ENCODE data around the gene AHCYL2. TPM values are rescaled to one million over a fixed set of nuclear protein-coding genes. Genes with fewer than 3 reads are reported as not detected.

AHCYL2 gene
- total and polyA plus RNA-seq, 9 donors = 8.7 to 25.8 (median 17.2) TPM

DNA sequence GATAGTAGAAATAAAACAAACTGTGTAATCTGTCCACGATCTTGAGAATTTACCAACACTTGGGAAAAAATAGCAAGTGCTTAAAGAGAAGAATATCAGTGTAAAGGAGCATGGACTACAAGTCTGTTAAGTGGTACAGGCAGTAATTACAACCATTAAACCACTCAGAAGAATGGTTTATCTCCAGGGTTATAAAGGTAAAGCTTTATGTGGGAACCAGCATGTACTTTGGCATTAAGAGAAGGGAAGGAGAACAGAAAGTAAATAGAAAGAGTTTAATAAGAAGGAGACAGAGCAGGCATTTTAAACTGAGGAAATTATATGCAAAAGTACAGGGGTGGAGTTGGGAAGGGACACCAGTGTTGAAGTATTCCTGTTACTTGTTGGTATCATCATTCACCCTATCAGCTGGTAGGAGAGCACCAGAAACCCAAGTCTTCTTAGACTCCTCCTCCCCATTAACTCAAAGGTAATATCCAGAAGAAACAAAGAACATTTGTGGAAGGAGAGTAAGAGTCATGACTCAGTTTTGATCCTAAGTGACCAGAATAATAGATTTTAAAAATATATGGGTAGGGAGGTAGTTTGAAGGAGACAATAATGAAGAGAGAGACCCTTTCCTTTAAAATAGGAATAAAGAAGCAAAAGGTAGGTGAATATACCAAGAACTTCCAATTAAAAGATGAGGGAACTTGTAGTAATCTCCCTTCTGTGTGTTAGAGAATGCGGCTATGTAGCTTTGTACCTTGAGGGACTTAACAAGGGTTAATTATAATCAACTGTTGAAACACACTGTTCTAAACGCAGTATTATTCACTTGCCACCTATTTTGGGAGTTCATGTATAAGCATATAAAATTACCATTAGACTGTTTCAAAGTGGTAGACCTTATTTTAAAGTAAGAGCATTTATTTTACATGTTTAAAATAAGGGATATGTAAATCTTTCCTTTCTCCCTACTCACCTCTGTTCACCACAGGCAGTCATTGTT is 117.3 kb downstream of the AHCYL2 start:
- H3K4me1 ChIP-seq (ENCODE audit: insufficient read depth) = no peaks in the 10 kb centered on the region
- 51 to 56% (median 51%) methylated on average over 3 of the region's 3 CpGs for WGBS, 3 donors
- intact Hi-C loops (cut with DNase I) = no loop called here
- H3K27ac ChIP-seq = no peak overlapping the region
- no peak overlapping the region for H3K4me3 ChIP-seq
- H3K27me3 ChIP-seq = no peaks in the 10 kb centered on the region
- no peaks in the 10 kb centered on the region for H3K9me3 ChIP-seq
- TF ChIP-seq POLR2A (IDR thresholded peaks at IDR 0.05) = no peak
- TF ChIP-seq EP300 (IDR thresholded peaks at IDR 0.05) = no peak
- TF ChIP-seq, protein P1, sequence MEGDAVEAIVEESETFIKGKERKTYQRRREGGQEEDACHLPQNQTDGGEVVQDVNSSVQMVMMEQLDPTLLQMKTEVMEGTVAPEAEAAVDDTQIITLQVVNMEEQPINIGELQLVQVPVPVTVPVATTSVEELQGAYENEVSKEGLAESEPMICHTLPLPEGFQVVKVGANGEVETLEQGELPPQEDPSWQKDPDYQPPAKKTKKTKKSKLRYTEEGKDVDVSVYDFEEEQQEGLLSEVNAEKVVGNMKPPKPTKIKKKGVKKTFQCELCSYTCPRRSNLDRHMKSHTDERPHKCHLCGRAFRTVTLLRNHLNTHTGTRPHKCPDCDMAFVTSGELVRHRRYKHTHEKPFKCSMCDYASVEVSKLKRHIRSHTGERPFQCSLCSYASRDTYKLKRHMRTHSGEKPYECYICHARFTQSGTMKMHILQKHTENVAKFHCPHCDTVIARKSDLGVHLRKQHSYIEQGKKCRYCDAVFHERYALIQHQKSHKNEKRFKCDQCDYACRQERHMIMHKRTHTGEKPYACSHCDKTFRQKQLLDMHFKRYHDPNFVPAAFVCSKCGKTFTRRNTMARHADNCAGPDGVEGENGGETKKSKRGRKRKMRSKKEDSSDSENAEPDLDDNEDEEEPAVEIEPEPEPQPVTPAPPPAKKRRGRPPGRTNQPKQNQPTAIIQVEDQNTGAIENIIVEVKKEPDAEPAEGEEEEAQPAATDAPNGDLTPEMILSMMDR (IDR thresholded peaks at IDR 0.05) = no peak
- DNase-seq = no peak
- H3K36me3 ChIP-seq = no peaks in the 10 kb centered on the region

DNA sequence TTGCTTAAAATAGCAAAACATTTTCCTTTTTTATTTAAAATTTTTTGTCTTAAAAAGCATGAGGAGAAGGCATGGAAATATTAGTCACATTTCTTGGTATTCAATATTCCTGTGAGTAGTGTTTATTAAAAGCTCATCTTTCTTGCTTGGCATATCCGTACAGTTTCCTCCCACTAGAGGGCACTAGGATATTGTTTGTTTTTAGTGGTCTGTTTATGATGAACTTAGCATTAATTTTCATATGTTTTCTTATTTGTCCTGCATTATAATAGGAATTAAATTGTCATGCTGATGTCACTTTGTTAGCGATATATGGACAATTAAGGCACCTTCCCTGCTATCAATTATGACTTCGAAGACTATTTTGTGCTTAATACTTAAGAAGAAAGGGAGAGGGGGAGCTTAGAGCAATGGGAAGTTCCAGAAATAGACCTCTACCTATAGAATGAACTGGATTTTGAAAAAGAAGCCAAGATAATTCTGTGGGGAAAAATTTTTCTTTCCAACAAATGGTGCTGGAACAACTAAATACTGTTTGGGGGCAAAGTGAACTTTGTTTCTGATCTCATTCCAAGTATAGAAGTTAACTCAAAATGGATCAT is 118.4 kb downstream of the AHCYL2 start:
- no peaks in the 10 kb centered on the region for H3K4me1 ChIP-seq (ENCODE audit: insufficient read depth)
- H3K36me3 ChIP-seq = no peaks in the 10 kb centered on the region
- WGBS, 3 donors = 30 to 42% (median 37%) methylated on average over 3 of the region's 3 CpGs
- intact Hi-C loops (cut with DNase I) = no loop called here
- H3K27me3 ChIP-seq = no peaks in the 10 kb centered on the region
- no peaks in the 10 kb centered on the region for H3K9me3 ChIP-seq
- H3K27ac ChIP-seq = no peak overlapping the region
- no peak for DNase-seq
- TF ChIP-seq EP300 (IDR thresholded peaks at IDR 0.05) = no peak
- TF ChIP-seq, protein P1 (IDR thresholded peaks at IDR 0.05) = peak; percentile 36 to 54 (median 38)
- H3K4me3 ChIP-seq = no peak overlapping the region

DNA sequence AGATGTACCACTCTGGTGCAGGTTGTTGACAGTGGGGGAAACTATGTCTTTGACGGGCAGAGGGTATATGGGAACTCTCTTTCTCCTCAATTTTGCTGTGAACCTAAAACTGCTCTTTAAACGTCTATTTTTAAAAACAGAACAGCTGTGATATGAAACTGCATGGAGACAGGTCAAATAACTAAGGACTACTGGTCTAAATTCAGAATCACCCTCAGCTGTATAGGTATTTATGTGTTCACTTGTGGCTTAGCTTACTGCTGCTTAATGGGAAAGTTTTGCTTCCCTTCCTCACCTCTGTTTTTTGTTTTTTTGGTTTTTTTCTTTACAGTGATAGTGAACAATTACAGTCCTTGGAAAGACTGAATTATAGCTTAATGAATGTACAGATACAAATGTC is 122.5 kb downstream of the AHCYL2 start:
- no peak for DNase-seq
- H3K9me3 ChIP-seq = no peaks in the 10 kb centered on the region
- H3K36me3 ChIP-seq = no peaks in the 10 kb centered on the region
- no peak overlapping the region for H3K27ac ChIP-seq
- H3K4me1 ChIP-seq (ENCODE audit: insufficient read depth) = no peaks in the 10 kb centered on the region
- no peak for TF ChIP-seq EP300 (IDR thresholded peaks at IDR 0.05)
- TF ChIP-seq, protein P1 (IDR thresholded peaks at IDR 0.05) = no peak
- no peak for TF ChIP-seq POLR2A (IDR thresholded peaks at IDR 0.05)
- intact Hi-C loops (cut with DNase I) = no loop called here
- no peaks in the 10 kb centered on the region for H3K27me3 ChIP-seq
- H3K4me3 ChIP-seq = no peak overlapping the region
- 52 to 66% (median 56%) methylated on average over 2 of the region's 2 CpGs for WGBS, 3 donors

DNA sequence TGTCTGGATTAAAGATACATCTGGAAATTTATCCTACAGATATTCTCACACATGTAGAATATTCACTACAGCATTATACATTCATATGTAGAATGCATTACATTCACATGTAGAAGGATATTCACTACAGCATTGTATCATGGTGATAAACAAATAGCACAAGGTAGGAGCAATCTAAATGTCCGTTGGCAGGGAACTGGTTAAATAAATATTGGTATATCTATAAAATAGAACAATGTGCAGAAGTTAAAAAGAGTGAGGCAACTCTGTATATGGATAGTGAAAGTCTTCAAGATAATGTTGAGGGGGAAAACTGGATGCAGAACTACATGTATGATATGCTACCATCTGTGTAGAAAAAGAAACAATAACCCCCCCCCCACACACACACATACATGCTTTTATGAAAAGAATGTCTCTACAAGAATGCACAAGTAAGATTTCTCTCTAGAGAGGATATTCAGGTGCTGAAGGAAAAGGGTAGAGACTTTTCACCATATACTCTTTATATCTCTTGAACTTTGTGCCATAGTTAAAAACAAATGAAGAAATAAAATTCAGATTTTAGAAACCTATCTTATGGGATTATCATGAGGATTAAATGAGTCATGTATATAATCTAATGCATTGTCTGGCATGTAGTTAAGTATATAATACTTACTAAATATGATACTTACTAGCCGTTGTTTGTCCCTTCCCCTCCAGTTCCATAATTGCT is 123.4 kb downstream of the AHCYL2 start:
- Histone ChIP-seq H3K4me3 (no peak overlapping the region), H3K27ac (no peak overlapping the region), H3K36me3 (no peaks in the 10 kb centered on the region), H3K9me3 (no peaks in the 10 kb centered on the region), H3K27me3 (no peaks in the 10 kb centered on the region), H3K4me1 (ENCODE audit: insufficient read depth) (no peaks in the 10 kb centered on the region)
- WGBS, 3 donors = 90 to 93% (median 93%) methylated on average over 2 of the region's 2 CpGs
- TF ChIP-seq EP300 (IDR thresholded peaks at IDR 0.05) (no peak), POLR2A (IDR thresholded peaks at IDR 0.05) (no peak)
- TF ChIP-seq, protein P1 (IDR thresholded peaks at IDR 0.05) = no peak
- intact Hi-C loops (cut with DNase I) = no loop called here
- no peak for DNase-seq

Measured in ovary (tissue), 9 donors.